Naive thymus-derived CD4-positive, alpha-beta T cell (primary cell): ENCODE results near the gene MIAT. TPM values are rescaled to one million over a fixed set of nuclear protein-coding genes. Genes with fewer than 3 reads are reported as not detected.
"Not testable (repeated sequence)": the region's sequence is repeated elsewhere in the genome, so short reads cannot be mapped to it uniquely, and the experiment has no call there.

Experiments used
- ATAC-seq: fragments of 150-1000 bp; cut with Tn5 transposase; 2 replicates; pipeline ENCODE4 v1.10.0; 2021; ENCODE audit warnings: mild to moderate bottlenecking, moderate library complexity
- CTCF ChIA-PET: fragments of 350-600 bp; sonication (Branson Sonifier 250); formaldehyde crosslinking; loops from one replicate; lab custom pipeline; 2021; ENCODE audit warnings: antibody characterized with exemption; lab: Charles Lee
- POLR2A ChIA-PET: fragments of 350-600 bp; sonication (Branson Sonifier 250); formaldehyde crosslinking; loops from one replicate; lab custom pipeline; 2021; ENCODE audit warnings: antibody characterized with exemption, inconsistent platforms; lab: Charles Lee
- DNase-seq, 9 donors: peaks; one replicate each; pipeline versions ENCODE4 v3.0.0 to v3.0.0-alpha.2; 2020 to 2022; ENCODE audit warnings: mixed read lengths in 1 of 9
- H3K27ac ChIP-seq: one replicate; pipeline ENCODE4 v1.7.0; 2013; ENCODE audit warnings: mild to moderate bottlenecking, low read depth, low read length, moderate library complexity
- H3K27me3 ChIP-seq, 2 donors: one replicate each; pipeline ENCODE4 v1.7.0; 2013; ENCODE audit warnings: low read length in 2 of 2, mild to moderate bottlenecking in 2 of 2, moderate library complexity in 2 of 2; ENCODE audit not compliant: control insufficient read depth in 2 of 2, insufficient read depth in 2 of 2
- H3K36me3 ChIP-seq, 3 experiments: 1 replicate in 2 of 3; 2 replicates in 1 of 3; pipeline ENCODE4 v1.7.0; 2013; ENCODE audit warnings: low read length in 3 of 3, mild to moderate bottlenecking in 3 of 3, moderate library complexity in 1 of 3; ENCODE audit not compliant: insufficient read depth in 3 of 3, control insufficient read depth in 2 of 3
- H3K4me1 ChIP-seq, 2 donors: one replicate each; pipeline ENCODE4 v1.7.0; 2013; ENCODE audit warnings: low read length in 2 of 2, mild to moderate bottlenecking in 2 of 2, moderate library complexity in 1 of 2; ENCODE audit not compliant: control insufficient read depth in 2 of 2, insufficient read depth in 2 of 2
- H3K4me3 ChIP-seq: 2 replicates; pipeline ENCODE4 v1.7.0; 2013; ENCODE audit warnings: mild to moderate bottlenecking, low read length
- H3K9me3 ChIP-seq, 3 experiments: 1 replicate in 2 of 3; 2 replicates in 1 of 3; pipeline ENCODE4 v1.7.0; 2013; ENCODE audit warnings: low read length in 3 of 3; ENCODE audit not compliant: control insufficient read depth in 2 of 3
- H3K27ac Mint-ChIP-seq, 9 donors: one replicate each; pipeline ENCODE4 v1.8.0; 2020 to 2022; ENCODE audit warnings: mixed read lengths in 9 of 9, mild to moderate bottlenecking in 8 of 9, moderate library complexity in 5 of 9, inconsistent platforms in 2 of 9
- H3K27me3 Mint-ChIP-seq, 5 donors: one replicate each; pipeline ENCODE4 v1.8.0; 2021 to 2022; ENCODE audit warnings: mixed read lengths in 5 of 5, mild to moderate bottlenecking in 1 of 5
- H3K36me3 Mint-ChIP-seq, 5 donors: one replicate each; pipeline ENCODE4 v1.8.0; 2020 to 2022; ENCODE audit warnings: mixed read lengths in 5 of 5, mild to moderate bottlenecking in 3 of 5, inconsistent platforms in 1 of 5
- H3K4me1 Mint-ChIP-seq, 7 donors: one replicate each; pipeline ENCODE4 v1.8.0; 2020 to 2022; ENCODE audit warnings: mixed read lengths in 7 of 7, mild to moderate bottlenecking in 3 of 7, inconsistent platforms in 1 of 7
- H3K4me3 Mint-ChIP-seq, 10 donors: one replicate each; pipeline ENCODE4 v1.8.0; 2020 to 2022; ENCODE audit warnings: mild to moderate bottlenecking in 10 of 10, mixed read lengths in 10 of 10, moderate library complexity in 6 of 10, inconsistent platforms in 2 of 10
- H3K9me3 Mint-ChIP-seq, 11 donors: one replicate each; pipeline ENCODE4 v1.8.0; 2020 to 2022; ENCODE audit warnings: mixed read lengths in 11 of 11, mild to moderate bottlenecking in 4 of 11, inconsistent platforms in 1 of 11, moderate library complexity in 1 of 11
- intact Hi-C, 2 donors: fragments of 100-400 bp; cut with micrococcal nuclease; formaldehyde crosslinking; loops; one replicate each; pipeline ENCODE4 v1.15.1; 2023
- polyA plus RNA-seq, 2 donors: library from polyadenylated mRNA; unstranded; fragments of 300-500 nt; fragmentation: Illumina TruSeq; gene quantifications; one replicate each; pipeline ENCODE4 v1.2.3, GENCODE V29; 2021
- total RNA-seq, 6 experiments: library from RNA in 5 of 6; stranded (reverse) in 5 of 6; gene quantifications; 1 replicate in 5 of 6; 2 replicates in 1 of 6; pipeline ENCODE4 v1.2.3 and lab custom pipeline; 2021 to 2026

MIAT gene
- total and polyA plus RNA-seq, 7 experiments from 2014 or later, result 0.05 to 156 (median 35.8) TPM

- intact Hi-C loops, result no loop called here
- Histone ChIP-seq H3K4me1 (peaks cover 0 to 20% of the 10 kb centered on the region in 2 donors), H3K36me3 (no peaks in the 10 kb centered on the region), H3K9me3 (no peaks in the 10 kb centered on the region), H3K27me3 (no peaks in the 10 kb centered on the region), H3K4me3 (no peak overlapping the region), H3K27ac (no peak overlapping the region)
- Mint-ChIP-seq H3K27me3 (peaks cover 0 to 32% (median 2%) of the 10 kb centered on the region in 5 donors), H3K36me3 (peaks cover 0 to 4% (median 0%) of the 10 kb centered on the region in 5 donors), H3K27ac (peak overlapping the region in 2 of 9 donors; percentile 55), H3K4me3 (no peak overlapping the region), H3K9me3 (peaks cover 0 to 5% (median 0%) of the 10 kb centered on the region in 11 donors), H3K4me1 (peaks cover 0 to 41% (median 0%) of the 10 kb centered on the region in 7 donors)
- POLR2A ChIA-PET, result interaction anchor here (1.0 kb wide), 1 partner anchor 19 kb away, joined by 3 read pairs; no protein-coding TSS in a partner anchor
- DNase-seq (no peak), ATAC-seq (no peak)
- CTCF ChIA-PET, result no interaction called here
Observed at GRCh38 chr22:26612652-26613051, 44.7 kb upstream of the MIAT start.

DNA sequence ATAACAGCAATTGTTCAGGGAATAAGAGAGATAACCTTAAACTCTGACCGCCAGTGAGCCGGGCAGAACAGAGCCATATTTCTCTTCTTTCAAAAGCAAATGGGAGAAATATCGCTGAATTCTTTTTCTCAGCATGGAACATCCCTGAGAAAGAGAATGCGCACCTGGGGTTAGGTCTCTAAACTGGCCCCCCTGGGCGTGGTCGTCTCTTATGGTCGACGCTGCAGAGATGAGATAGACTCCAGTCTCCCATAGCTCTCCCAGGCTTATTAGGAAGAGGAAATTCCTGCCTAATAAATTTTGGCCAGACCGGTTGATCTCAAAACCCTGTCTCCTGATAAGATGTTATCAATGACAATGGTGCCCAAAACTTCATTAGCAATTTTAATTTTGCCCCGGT, 43.6 kb upstream of the MIAT start:
- Mint-ChIP-seq H3K27me3 (peaks cover 0 to 25% (median 3%) of the 10 kb centered on the region in 5 donors), H3K4me1 (peaks cover 0 to 38% (median 0%) of the 10 kb centered on the region in 7 donors)
- H3K4me3 ChIP-seq, POLR2A ChIA-PET, H3K27me3 ChIP-seq, ATAC-seq, H3K36me3 Mint-ChIP-seq, H3K27ac Mint-ChIP-seq, H3K4me3 Mint-ChIP-seq, intact Hi-C loops, H3K36me3 ChIP-seq, CTCF ChIA-PET, H3K9me3 ChIP-seq, H3K9me3 Mint-ChIP-seq, DNase-seq, H3K27ac ChIP-seq: not testable (repeated sequence)
- peaks cover 0 to 20% of the 10 kb centered on the region in 2 donors for H3K4me1 ChIP-seq

DNA sequence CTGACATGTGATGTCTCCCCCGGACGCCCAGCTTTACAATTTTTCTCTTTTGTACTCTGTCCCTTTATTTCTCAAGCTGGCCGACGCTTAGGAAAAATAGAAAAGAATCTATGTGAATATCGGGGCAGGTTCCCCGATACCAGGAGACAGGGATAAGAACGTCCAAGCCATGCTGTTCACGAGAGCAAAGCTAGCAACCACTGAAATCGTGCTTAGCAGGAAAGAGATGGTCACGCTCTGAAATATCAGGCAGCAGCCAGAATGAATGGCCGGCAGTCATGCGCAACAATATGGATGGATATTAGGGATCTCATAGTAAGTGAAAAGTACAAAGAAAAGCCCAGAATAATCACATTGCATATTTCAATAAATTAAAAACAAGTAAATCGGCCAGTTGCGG, 43.1 kb upstream of the MIAT start:
- no peaks in the 10 kb centered on the region for H3K36me3 ChIP-seq
- intact Hi-C loops, result no loop called here
- POLR2A ChIA-PET, result no interaction called here
- CTCF ChIA-PET, result no interaction called here
- H3K4me3 ChIP-seq, result no peak overlapping the region
- Mint-ChIP-seq H3K4me1 (peaks cover 0 to 33% (median 0%) of the 10 kb centered on the region in 7 donors), H3K4me3 (no peak overlapping the region), H3K27me3 (peaks cover 0 to 21% (median 7%) of the 10 kb centered on the region in 5 donors), H3K36me3 (peaks cover 0 to 2% (median 0%) of the 10 kb centered on the region in 5 donors), H3K27ac (peak overlapping the region in 1 of 9 donors; percentile 70), H3K9me3 (peaks cover 0 to 2% (median 0%) of the 10 kb centered on the region in 11 donors)
- no peak for ATAC-seq
- H3K27ac ChIP-seq, result no peak overlapping the region
- no peaks in the 10 kb centered on the region for H3K27me3 ChIP-seq
- no peak for DNase-seq
- H3K9me3 ChIP-seq, result no peaks in the 10 kb centered on the region
- peaks cover 0 to 20% of the 10 kb centered on the region in 2 donors for H3K4me1 ChIP-seq

- Mint-ChIP-seq H3K27me3 (peaks cover 0 to 20% (median 7%) of the 10 kb centered on the region in 5 donors), H3K36me3 (no peaks in the 10 kb centered on the region), H3K4me1 (peaks cover 0 to 28% (median 0%) of the 10 kb centered on the region in 7 donors), H3K4me3 (no peak overlapping the region), H3K27ac (no peak overlapping the region), H3K9me3 (no peaks in the 10 kb centered on the region)
- CTCF ChIA-PET, result no interaction called here
- intact Hi-C loops, result no loop called here
- Histone ChIP-seq H3K36me3 (no peaks in the 10 kb centered on the region), H3K4me3 (no peak overlapping the region), H3K27me3 (no peaks in the 10 kb centered on the region), H3K27ac (no peak overlapping the region), H3K9me3 (no peaks in the 10 kb centered on the region), H3K4me1 (peaks cover 0 to 11% of the 10 kb centered on the region in 2 donors)
- no peak for ATAC-seq
- no peak for DNase-seq
- POLR2A ChIA-PET, result no interaction called here
Observed at GRCh38 chr22:26615149-26615548, 42.2 kb upstream of the MIAT start.

- Histone ChIP-seq H3K27me3 (no peaks in the 10 kb centered on the region), H3K9me3 (no peaks in the 10 kb centered on the region), H3K4me1 (peaks cover 0 to 3% of the 10 kb centered on the region in 2 donors), H3K27ac (no peak overlapping the region), H3K4me3 (no peak overlapping the region), H3K36me3 (no peaks in the 10 kb centered on the region)
- Mint-ChIP-seq H3K36me3 (no peaks in the 10 kb centered on the region), H3K9me3 (no peaks in the 10 kb centered on the region), H3K4me3 (no peak overlapping the region), H3K4me1 (peaks cover 0 to 20% (median 0%) of the 10 kb centered on the region in 7 donors), H3K27me3 (peaks cover 0 to 20% (median 7%) of the 10 kb centered on the region in 5 donors), H3K27ac (peak overlapping the region in 1 of 9 donors; percentile 23)
- intact Hi-C loops, result no loop called here
- ATAC-seq, result no peak
- ChIA-PET POLR2A (interaction anchor here (0.6 kb wide), 1 partner anchor 1153 kb away, joined by 5 read pairs; no protein-coding TSS in a partner anchor), CTCF (no interaction called here)
- no peak for DNase-seq
Observed at GRCh38 chr22:26615830-26616435, 41.5 kb upstream of the MIAT start.

DNA sequence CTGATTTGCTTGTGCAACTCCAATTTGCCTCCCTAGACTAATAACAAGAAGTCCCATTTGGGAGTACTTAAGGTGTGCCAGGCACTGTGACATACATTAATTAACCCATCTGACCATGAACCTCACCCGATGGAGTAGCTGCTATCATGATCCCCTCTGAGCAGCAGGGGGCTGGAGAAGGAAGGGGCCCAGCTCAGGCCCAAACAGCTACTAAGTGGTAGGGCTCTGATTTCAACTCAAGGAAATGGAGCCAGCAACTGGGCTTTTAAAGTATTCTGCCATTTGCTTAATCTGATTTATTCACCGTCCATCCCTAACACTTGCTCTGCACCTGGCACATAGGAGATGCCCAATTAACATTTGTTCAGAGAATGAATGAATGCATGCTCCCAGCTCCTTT, 40.7 kb upstream of the MIAT start:
- H3K27ac Mint-ChIP-seq, result peak overlapping the region in 2 of 9 donors; percentile 23 to 53
- Histone ChIP-seq H3K36me3 (no peaks in the 10 kb centered on the region), H3K4me3 (no peak overlapping the region), H3K4me1 (no peaks in the 10 kb centered on the region), H3K27ac (no peak overlapping the region), H3K9me3 (no peaks in the 10 kb centered on the region), H3K27me3 (no peaks in the 10 kb centered on the region)
- intact Hi-C loops, result no loop called here
- H3K4me1 Mint-ChIP-seq, result peaks cover 0 to 25% (median 0%) of the 10 kb centered on the region in 7 donors
- H3K9me3 Mint-ChIP-seq, result no peaks in the 10 kb centered on the region
- ChIA-PET POLR2A (no interaction called here), CTCF (no interaction called here)
- ATAC-seq (no peak), DNase-seq (no peak)
- no peak overlapping the region for H3K4me3 Mint-ChIP-seq
- H3K36me3 Mint-ChIP-seq, result no peaks in the 10 kb centered on the region
- H3K27me3 Mint-ChIP-seq, result peaks cover 0 to 20% (median 7%) of the 10 kb centered on the region in 5 donors
